HG03565 (cell line): Measurements from ENCODE around the gene RPGRIP1.
A peak's percentile ranks its signal among the peaks of the same experiment; 100 is the strongest.
"Not testable (repeated sequence)": the region's sequence is repeated elsewhere in the genome, so short reads cannot be mapped to it uniquely, and the experiment has no call there.

Experiments
- ATAC-seq: cut with Tn5 transposase; IDR thresholded peaks from one replicate; pipeline ENCODE4 v1.9.1; 2021; ENCODE audit warnings: mild to moderate bottlenecking, moderate library complexity; ENCODE audit not compliant: unreplicated experiment

Gene RPGRIP1

GRCh38 chr14:21299562-21300130 is 19.8 kb downstream of the RPGRIP1 start:
- no peak for ATAC-seq

- no peak for ATAC-seq
These were observed 21.0 kb downstream of the RPGRIP1 start for GRCh38 chr14:21300892-21301291.

- no peak for ATAC-seq
These were observed 22.3 kb downstream of the RPGRIP1 start for GRCh38 chr14:21302013-21302835.

DNA sequence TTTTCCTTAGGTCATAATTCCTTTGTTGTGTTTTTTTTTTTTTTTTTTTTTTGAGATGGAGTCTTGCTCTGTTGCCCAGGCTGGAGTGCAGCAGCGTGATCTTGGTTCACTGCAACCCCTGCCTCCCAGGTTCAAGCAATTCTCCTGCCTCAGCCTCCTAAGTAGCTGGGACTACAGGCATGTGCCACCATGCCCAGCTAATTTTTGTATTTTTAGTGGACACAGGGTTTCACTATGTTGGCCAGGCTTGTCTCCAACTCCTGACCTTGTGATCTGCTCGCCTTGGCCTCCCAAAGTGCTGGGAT is 22.9 kb downstream of the RPGRIP1 start:
- not testable (repeated sequence) for ATAC-seq

GRCh38 chr14:21307637-21308036 is 27.8 kb downstream of the RPGRIP1 start:
- no peak for ATAC-seq

DNA sequence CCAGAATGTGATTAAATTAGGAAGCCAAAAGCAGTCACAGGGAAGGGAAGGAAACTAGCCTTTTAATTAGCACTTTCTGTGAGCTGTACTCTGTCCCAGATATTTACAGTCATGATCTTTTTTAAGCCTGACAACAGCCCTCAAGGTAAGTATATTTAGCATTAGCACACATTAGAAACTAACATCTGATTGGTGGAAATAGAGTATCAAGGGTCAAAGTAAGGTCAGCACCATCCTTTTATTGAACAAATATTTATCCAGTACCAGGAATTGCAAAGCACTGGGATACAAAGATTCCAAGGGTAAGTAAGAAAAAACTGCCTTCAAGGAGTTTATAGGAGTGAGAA is 28.2 kb downstream of the RPGRIP1 start:
- ATAC-seq = no peak

DNA sequence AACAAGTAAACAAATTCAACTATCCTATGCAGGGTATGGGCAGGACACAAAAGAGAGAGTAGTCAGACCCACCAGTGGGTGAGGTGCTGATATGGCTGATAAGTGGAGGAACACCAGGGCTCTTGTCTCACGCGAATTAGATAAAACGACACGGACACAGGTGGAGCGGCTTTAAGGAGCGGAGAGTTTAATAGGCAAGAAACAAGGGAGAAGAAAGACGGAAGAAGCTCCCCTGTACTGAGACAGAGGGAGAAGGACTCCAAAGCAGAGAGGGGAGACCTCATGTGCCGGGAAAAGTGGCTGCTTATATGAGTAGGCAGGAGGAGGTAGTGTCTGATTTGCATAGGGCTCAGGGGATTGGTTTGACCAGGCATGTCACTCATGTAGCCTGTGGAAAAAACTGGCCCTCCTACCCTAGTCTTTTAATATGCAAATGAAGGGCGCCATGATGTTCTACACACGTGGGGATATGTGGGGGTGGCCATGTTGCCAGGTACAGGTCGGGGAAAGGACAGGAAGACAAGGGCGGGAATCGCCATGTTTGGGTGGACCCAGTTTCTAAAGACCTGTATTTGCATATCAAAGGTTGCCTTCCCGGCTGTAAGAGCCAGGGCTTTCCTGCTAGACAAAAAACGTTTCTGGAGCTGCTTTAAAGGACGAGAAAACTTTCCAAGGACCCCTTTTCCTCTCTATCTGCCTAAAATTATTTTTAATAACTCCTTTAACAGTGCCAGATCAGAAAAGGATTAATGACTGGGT is 28.8 kb downstream of the RPGRIP1 start:
- ATAC-seq = peak; percentile 74

- ATAC-seq = no peak
These were observed 29.4 kb downstream of the RPGRIP1 start for GRCh38 chr14:21309238-21309636.

DNA sequence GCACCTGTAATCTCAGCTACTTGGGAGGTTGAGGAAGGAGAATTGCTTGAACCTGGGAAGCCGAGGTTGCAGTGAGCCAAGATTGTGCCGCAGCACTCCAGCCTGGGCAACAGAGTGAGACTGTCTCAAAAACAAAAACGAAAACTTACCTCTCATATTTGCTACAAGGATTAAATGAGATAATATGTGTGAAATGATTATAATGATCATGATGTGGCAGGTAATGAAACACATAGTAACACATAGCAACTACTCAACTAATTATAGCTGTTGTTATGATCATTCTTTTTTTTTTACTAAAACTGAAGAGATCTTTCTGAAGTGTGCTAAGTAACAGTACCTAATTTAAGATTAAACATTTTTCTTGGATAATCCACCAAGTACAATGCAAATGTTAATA is 30.1 kb downstream of the RPGRIP1 start:
- ATAC-seq = no peak

DNA sequence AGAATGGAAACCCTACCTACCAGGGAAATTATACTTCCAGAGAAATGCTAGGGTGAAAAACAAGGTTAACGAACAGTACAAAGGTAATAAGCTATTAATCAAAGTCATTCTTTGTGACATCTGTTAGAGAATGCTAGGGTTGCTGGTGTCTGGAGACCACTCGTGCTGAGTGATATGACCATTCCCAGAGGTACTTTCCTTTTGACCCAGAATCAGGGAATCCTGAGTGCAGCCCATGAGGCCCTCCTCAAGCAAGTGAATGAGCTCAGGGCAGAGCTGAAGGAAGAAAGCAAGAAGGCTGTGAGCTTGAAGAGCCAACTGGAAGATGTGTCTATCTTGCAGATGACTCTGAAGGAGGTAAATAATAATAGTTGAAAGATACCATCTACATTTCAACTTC is 31.7 kb downstream of the RPGRIP1 start:
- no peak for ATAC-seq

GRCh38 chr14:21313512-21313911 is 33.6 kb downstream of the RPGRIP1 start:
- ATAC-seq = no peak

- ATAC-seq = no peak
These were observed 37.5 kb downstream of the RPGRIP1 start for GRCh38 chr14:21317398-21317797.

DNA sequence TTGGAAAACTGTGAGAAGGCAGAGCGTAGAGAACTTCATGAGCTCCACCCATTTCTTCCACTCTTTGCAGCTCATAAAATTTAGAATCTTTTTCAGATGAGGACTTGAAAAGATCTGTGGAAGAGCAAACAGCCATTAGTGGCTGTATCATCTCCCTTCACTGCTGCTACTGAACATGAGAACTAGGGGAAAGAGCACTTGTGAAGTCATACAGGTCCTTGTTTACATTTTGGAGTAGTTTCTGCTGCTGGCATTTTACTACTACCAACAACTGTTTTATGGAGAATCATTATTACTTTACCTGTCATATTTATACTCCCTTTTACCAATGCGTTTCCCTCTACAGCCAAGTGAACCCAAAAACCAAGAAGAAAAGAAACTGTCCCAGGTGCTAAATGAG is 41.0 kb downstream of the RPGRIP1 start:
- no peak for ATAC-seq

DNA sequence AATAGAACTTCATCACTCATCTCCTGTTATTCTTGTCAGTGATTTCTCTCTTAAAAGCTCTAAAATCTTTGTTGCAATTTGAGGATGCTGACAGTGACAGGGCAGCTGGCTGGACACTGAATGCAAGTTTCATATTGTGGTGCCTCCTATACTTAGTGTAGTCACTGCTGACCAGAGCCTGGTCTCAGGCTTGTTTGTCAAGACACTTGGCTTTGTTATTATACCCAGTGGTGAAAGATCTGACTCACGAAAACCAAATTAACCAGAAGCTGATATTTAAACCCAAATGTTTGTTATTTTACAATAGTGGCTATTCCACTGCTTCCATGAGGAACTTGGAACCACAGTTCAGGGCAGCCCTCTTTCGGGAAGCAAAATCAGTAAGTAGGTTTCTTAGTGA is 42.8 kb downstream of the RPGRIP1 start:
- ATAC-seq = no peak

DNA sequence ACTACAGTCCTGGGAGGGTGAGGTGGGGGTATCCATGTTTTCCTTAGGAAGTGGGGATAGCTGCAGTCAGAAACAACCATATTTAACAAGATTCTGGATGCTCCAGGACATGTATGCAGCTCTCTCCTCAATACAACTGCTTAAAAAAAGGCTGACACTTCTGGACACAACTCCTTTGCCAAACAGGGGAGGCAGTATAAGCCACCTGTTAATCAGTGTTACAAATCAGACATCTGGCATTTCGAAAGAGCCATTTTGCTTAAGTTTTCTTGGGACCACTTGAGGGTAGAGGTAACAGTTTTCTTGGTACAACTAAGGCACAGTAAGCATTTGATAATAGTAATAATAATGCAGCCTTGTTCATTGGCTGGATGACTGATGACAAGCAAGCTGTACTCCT is 47.1 kb downstream of the RPGRIP1 start:
- no peak for ATAC-seq
